Adipocyte (in vitro differentiated cells): ENCODE data around the gene CA5A.
A peak's percentile ranks its signal among the peaks of the same experiment; 100 is the strongest.
"Not testable (repeated sequence)": the region's sequence is repeated elsewhere in the genome, so short reads cannot be mapped to it uniquely, and the experiment has no call there.

Experiments
- DNase-seq: peaks from one replicate; pipeline ENCODE4 v3.0.0-alpha.2; 2015; ENCODE audit warnings: low read depth
- H3K27me3 ChIP-seq: replicated peaks from 2 replicates; pipeline ENCODE4 v1.7.0; 2013; ENCODE audit warnings: mild to moderate bottlenecking, low read length, moderate library complexity; ENCODE audit not compliant: control insufficient read depth, insufficient read depth
- H3K36me3 ChIP-seq: 2 replicates; pipeline ENCODE4 v1.7.0; 2013; ENCODE audit warnings: low read length, mild to moderate bottlenecking, moderate library complexity; ENCODE audit not compliant: control insufficient read depth, insufficient read depth, severe bottlenecking
- H3K4me1 ChIP-seq: 2 replicates; pipeline ENCODE4 v1.7.0; 2013; ENCODE audit warnings: mild to moderate bottlenecking, low read length, moderate library complexity; ENCODE audit not compliant: control insufficient read depth, insufficient read depth
- H3K4me3 ChIP-seq: 2 replicates; pipeline ENCODE4 v1.7.0; 2013; ENCODE audit warnings: mild to moderate bottlenecking, low read length, moderate library complexity
- H3K9ac ChIP-seq: 2 replicates; pipeline ENCODE4 v1.7.0; 2013; ENCODE audit warnings: mild to moderate bottlenecking, low read length, moderate library complexity
- H3K9me3 ChIP-seq: 2 replicates; pipeline ENCODE4 v1.7.0; 2013; ENCODE audit warnings: mild to moderate bottlenecking, low read length, moderate library complexity; ENCODE audit not compliant: control insufficient read depth

Gene CA5A

DNA sequence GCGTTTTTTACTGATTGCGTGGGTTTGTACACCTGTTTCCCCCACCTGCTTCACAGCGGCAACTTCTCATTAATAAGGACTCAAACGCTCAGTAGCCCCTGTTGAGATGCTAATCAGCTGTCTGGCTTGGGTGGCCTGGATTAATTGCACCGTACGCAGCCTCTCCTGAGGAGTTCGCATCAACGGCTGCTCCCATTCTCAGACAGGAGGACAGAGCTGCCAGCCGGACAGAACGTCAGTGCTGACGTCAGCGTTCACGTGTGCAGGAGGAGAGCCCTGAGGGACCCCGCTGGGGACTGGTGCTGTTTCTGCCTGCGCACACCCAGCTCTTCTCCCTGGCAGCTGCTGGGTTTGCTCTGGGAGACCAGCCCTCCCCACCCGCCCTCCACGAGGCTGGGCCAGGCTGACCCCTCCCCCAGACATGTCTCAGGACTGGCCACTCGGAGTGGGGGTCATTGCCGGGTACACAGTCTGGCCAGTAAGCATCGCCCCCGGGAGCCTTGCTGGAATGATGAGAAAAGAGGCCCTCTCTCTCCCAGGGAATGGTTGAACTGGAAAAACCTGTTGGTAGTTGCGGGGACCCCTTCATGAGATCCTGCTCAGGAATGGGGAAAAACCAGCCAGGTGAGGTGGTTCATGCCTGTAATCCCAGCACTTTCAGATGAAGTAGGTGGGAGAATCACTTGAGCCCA, 9.2 kb upstream of the CA5A start:
- Histone ChIP-seq H3K9me3 (no peaks in the 10 kb centered on the region), H3K4me3 (peak overlapping the region; percentile 43)
- DNase-seq, result peak; percentile 53

DNA sequence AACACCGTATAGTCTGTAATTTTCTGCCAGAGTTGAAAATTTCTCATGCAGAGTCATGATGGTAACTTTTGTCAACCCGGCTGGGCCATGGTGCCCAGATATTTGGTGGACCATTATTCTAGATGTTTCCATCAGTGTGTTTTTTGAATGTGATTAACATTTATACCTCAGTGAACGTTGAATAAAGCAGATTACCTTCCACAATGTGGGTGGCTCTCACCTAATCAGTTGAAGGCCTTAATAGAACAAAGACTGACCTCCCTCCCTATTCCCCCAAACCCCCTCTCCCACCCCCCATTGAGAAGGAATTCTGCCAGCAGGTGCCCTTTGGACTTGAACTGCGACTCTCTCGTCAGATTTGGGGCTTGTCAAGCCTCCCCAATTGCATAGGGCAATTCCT, 6.4 kb upstream of the CA5A start:
- H3K36me3 ChIP-seq, result no peaks in the 10 kb centered on the region
- DNase-seq, result no peak
- no peak overlapping the region for H3K4me3 ChIP-seq
- H3K9me3 ChIP-seq, result no peaks in the 10 kb centered on the region
- peaks cover 5% of the 10 kb centered on the region for H3K4me1 ChIP-seq
- no peaks in the 10 kb centered on the region for H3K27me3 ChIP-seq
- H3K9ac ChIP-seq, result no peak overlapping the region

More for the DNA sequence above, 9.2 kb upstream of the CA5A start:
- H3K9ac ChIP-seq, result no peak overlapping the region
- peaks cover 5% of the 10 kb centered on the region for H3K4me1 ChIP-seq
- no peaks in the 10 kb centered on the region for H3K36me3 ChIP-seq
- H3K27me3 ChIP-seq, result no peaks in the 10 kb centered on the region

DNA sequence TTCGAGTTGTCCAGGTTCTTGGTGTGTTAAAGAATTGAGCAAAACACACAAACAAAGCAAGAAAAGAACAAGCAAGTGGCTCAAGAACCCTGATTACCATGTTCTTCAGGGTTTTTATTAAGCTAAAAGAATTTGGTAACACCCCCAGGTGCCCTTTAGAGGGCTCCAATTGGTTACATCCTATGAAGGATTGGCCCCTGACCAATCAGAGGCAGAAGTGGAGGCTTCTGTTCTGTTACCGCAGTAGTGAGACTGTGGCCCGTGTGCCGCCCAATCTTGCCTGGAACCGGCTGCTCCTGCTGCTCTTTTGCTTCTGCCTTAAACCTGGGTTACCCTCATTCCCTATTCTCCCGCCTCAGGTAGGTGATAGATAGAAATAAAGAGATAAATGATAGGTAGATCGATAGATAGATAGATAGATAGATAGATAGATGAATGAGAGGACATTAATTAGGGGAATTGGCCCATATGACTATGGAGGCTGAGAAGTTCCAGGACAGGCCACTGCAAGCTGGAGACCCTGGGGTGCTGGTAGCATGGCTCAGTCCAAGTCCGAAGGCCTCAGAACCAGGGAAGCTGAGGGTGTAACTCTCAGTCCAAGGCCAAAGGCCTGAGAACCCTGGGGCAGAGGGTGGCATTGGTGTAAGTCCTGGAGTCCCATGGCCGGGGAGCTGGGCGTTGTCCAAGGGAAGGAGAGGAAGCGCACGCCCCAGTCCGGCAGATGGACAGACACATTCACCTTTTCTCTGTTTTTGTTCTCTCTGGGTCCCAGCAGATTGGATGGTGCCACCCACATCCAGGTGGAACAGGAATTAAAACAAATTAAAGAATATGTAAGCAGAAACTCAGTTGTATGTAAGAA, 3.5 kb upstream of the CA5A start:
- Histone ChIP-seq H3K9ac (no peak overlapping the region), H3K36me3 (no peaks in the 10 kb centered on the region), H3K9me3 (no peaks in the 10 kb centered on the region), H3K27me3 (peaks cover 5% of the 10 kb centered on the region), H3K4me3 (no peak overlapping the region), H3K4me1 (no peaks in the 10 kb centered on the region)
- no peak for DNase-seq

DNA sequence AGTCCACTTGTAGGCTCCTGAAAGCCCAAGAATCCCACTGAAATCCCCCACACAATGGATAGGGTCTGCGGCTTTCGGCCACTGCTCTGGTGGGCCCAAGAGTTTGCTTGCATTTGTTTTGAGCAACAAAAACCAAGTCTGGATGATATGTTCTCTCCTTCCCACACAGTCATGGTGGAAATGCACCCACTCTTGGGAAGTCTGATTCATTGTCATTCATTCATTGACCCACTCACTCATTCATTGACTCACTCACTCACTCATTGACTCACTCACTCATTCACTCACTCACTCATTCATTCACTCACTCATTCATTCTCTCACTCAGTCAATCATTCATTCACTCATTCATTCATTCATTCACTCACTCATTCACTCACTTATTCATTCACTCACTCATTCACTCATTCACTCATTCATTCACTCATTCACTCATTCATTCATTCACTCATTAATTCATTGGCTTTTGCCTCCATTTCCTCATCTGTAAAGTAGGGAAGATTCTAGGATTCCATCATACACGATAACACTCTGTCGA, 2.2 kb upstream of the CA5A start:
- H3K27me3 ChIP-seq, result peaks cover 5% of the 10 kb centered on the region
- H3K9ac ChIP-seq, result no peak overlapping the region
- no peaks in the 10 kb centered on the region for H3K36me3 ChIP-seq
- H3K4me3 ChIP-seq, result no peak overlapping the region
- no peak for DNase-seq
- H3K9me3 ChIP-seq, result no peaks in the 10 kb centered on the region
- no peaks in the 10 kb centered on the region for H3K4me1 ChIP-seq

DNA sequence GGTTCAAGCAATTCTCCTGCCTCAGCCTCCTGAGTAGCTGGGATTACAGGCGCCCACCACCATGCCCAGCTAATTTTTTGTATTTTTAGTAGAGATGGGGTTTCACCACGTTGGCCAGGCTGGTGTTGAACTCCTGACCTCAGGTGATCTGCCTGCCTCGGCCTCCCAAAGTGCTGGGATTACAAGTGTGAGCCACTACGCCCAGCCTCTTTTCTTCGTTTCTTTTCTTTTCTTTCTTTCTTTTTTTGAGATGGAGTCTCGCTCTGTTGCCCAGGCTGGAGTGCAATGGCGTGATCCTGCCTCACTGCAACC, 858 bp upstream of the CA5A start:
- not testable (repeated sequence) for H3K9me3 ChIP-seq, H3K4me3 ChIP-seq, H3K4me1 ChIP-seq, H3K36me3 ChIP-seq, H3K27me3 ChIP-seq, H3K9ac ChIP-seq, DNase-seq

DNA sequence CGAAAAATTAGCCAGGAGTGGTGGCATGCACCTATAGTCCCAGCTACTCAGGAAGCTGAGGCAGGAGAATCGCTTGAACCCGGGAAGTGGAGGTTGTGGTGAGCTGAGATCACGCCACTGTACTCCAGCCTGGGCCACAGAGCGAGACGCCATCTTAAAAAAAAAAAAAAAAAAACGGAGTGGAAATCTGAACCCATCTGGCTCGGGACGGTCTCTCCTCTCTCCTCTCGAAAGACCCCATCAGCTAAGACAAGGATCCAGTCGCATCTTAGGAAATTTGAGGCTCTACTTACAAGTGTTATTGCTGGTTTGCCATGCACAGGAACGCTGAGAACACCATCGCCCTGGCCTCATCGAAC, 334 bp downstream of the CA5A start:
- H3K4me1 ChIP-seq, H3K9me3 ChIP-seq, H3K4me3 ChIP-seq, DNase-seq, H3K9ac ChIP-seq, H3K36me3 ChIP-seq: not testable (repeated sequence)
- peaks cover 12% of the 10 kb centered on the region for H3K27me3 ChIP-seq

DNA sequence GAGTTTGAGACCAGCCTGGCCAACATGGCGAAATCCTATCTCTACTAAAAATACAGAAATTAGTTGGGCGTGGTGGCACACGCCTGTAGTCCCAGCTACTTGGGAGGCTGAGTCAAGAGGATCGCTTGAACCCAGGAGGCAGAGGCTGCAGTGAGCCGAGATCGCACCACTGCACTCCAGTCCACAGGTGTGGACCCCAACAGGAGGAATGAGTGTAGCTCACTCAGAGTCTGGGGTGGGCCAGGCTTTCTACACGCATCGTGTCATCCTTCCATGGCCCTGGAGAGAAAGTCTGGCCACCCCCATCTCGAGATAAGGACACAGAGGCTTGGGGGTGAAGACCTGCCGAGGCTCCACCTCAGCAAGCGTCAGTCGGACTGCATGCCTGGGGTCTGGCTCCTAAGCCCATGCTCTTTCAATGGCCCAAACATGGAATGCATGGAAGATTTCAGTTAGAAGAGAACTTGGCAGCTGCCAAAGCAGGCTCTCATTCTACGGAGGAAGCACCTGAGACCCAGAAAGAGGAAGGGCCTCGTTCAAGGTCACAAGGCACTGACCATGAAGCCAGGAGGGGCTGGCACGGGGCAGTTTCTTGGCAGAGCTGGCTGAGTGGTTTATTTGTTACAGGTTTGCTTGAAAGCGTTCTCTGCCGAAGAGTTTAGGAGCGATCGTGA, 1.4 kb downstream of the CA5A start:
- H3K4me3 ChIP-seq, H3K9ac ChIP-seq, H3K36me3 ChIP-seq, H3K4me1 ChIP-seq, H3K9me3 ChIP-seq, DNase-seq: not testable (repeated sequence)
- peaks cover 12% of the 10 kb centered on the region for H3K27me3 ChIP-seq

DNA sequence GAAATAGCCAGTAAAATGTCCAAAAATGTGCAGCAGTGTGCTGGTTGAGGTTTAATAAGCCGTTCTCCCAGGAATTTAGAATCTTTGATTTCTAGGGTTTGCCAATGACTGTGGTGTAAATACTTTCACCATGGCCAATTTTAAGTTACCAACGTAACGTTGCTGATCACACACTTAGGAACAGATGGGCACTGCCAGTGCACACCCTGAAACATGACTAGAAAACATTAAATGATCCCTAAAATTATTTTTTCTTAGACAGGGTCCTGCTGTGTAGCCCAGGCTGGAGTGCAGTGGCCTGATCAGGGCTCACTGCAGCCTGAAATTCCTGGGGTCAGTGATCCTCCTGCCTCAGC, 3.2 kb downstream of the CA5A start:
- Histone ChIP-seq H3K9ac (no peak overlapping the region), H3K9me3 (no peaks in the 10 kb centered on the region)

DNA sequence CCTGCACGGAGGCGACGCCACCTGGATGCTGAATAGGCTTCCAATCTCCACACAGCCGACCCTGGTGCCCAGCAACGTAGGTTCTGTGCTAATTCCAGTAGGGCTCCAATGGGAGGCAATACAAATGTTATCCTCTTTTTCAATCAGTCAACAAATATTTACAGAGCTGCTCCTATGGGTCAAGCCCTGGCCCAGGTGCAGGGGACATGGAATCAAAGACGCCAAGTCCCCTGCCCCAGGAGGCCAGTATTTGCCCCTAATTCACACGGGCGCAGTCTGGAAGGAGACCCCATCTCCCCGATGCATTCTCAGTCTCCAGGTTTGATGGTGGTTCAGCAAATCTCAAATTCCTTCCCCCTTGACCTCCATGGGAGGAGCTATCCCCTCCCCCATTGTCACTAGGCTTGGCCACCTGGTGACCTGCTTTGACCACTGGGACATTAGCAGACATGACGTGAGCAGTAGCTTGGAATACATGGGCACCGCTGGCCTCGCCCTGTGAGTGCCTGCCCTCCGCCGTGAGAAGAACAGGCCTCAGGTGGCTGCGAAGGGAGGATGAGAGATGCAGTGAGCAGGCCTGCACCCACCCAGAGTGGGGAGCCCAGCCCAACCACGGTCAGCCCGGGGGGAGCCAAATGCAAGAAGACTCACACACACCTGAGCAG, 3.7 kb downstream of the CA5A start:
- not testable (repeated sequence) for DNase-seq, H3K4me1 ChIP-seq, H3K9ac ChIP-seq, H3K9me3 ChIP-seq, H3K4me3 ChIP-seq, H3K36me3 ChIP-seq
- peaks cover 12% of the 10 kb centered on the region for H3K27me3 ChIP-seq

More for the DNA sequence above, 3.2 kb downstream of the CA5A start:
- peaks cover 12% of the 10 kb centered on the region for H3K27me3 ChIP-seq
- no peaks in the 10 kb centered on the region for H3K4me1 ChIP-seq
- no peak for DNase-seq
- no peak overlapping the region for H3K4me3 ChIP-seq
- no peaks in the 10 kb centered on the region for H3K36me3 ChIP-seq

DNA sequence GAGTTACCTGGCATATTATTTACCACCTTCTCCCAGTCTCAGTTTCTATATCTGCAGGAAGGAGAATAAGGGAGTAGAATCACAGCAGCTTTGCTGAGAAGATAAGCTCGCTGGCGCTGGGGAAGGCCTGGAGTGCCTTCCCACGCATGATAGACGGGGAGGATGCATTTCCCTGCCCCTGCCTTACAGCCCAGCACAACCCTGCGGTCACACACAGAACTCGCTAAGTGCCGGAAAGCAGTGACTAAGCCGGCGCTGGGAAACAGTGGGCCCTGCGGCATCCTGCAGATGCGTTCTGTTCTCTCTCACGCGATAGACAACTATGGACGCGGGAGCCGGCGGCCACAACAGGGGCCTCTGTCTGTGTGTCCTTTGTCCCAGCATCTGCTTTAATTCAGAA, 4.8 kb downstream of the CA5A start:
- Histone ChIP-seq H3K9me3 (no peaks in the 10 kb centered on the region), H3K4me3 (no peak overlapping the region), H3K9ac (no peak overlapping the region), H3K4me1 (no peaks in the 10 kb centered on the region), H3K36me3 (no peaks in the 10 kb centered on the region), H3K27me3 (peaks cover 20% of the 10 kb centered on the region)
- DNase-seq, result no peak

DNA sequence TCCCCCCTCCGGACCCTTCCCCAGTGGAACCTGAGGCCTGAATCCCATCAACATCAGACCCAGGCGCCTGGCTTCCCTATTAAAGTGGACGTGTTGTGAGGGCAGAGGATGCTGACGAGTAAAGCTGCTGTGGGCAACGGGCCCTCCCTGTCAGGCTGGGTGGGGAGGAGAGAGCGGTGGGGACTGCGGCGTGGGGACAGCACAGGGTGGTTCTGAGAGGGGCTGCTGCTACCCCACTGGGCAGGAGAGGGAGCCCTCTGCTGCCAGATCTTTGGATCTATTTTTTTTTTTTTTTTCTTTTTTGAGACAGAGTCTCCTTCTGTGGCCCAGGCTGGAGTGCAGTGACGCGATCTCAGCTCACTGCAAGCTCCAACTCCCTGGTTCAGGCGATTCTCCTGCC, 5.9 kb downstream of the CA5A start:
- Histone ChIP-seq H3K4me3 (no peak overlapping the region), H3K36me3 (no peaks in the 10 kb centered on the region), H3K4me1 (no peaks in the 10 kb centered on the region), H3K27me3 (peaks cover 25% of the 10 kb centered on the region), H3K9ac (no peak overlapping the region), H3K9me3 (no peaks in the 10 kb centered on the region)
- peak; percentile 42 for DNase-seq
